Astrocyte (in vitro differentiated cells and primary cell): Measurements from ENCODE around the gene YWHAB.

ENCODE experiments used
- CTCF ChIP-seq: IDR thresholded peaks from 2 replicates; pipeline ENCODE4 v1.5.1; 2011; ENCODE audit warnings: low read depth, mild to moderate bottlenecking, inconsistent platforms, low read length, moderate library complexity; ENCODE audit not compliant: insufficient read depth
- EZH2 ChIP-seq: IDR thresholded peaks from 2 replicates; pipeline ENCODE4 v1.6.1; 2012; ENCODE audit warnings: mild to moderate bottlenecking, low read length, inconsistent platforms; ENCODE audit not compliant: insufficient read depth

GRCh38 chr20:44887466-44887865, 2.0 kb downstream of the YWHAB start:
- no peak for TF ChIP-seq CTCF
- no peak for TF ChIP-seq EZH2
